Measurements from ENCODE around the gene RALGPS1. TPM values are rescaled to one million over a fixed set of nuclear protein-coding genes. Genes with fewer than 3 reads are reported as not detected.

RALGPS1 gene
- total RNA-seq, 2 donors from 2014 or later, result 9.7 to 17.7 TPM

DNA sequence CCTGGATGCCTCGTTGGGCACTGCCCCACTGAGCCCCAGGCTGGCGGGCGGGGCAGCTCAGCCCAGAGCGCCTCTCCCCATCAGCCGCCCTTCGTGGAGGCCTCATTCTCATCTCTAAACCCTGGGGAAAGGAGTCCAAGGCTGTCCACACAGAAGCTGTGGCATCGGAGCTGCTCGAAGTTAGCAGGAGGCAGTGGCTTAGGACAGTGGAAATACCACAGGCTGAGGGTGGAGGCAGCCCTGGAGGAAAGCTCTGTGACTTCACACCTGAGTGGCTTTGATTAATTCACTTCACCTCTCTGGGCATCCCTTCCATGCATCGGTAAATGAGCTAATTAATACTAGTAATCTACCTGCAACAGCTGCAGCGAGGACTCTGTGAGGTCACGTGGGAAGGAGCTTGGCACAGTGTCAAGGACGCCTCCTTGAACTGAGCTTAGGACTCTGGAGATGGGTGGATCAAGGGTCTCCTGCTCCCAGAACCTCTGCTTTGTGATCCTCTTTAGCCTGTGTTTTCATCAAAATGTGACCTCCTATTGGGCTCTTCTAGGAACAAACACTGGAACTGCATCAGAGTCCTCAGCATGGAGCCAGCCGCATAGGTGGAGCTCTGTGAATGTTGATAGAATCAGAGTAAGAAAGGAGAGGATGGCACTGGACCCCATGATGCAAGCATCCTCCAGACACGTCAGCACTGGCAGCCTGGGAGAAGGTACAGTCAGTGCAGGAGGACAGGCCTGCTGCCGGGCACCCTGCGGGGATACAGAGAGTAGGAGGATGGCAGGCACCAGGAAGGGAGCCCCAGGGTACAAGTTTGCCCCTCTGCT, 208.7 kb downstream of the RALGPS1 start:
- TF ChIP-seq, protein P1, sequence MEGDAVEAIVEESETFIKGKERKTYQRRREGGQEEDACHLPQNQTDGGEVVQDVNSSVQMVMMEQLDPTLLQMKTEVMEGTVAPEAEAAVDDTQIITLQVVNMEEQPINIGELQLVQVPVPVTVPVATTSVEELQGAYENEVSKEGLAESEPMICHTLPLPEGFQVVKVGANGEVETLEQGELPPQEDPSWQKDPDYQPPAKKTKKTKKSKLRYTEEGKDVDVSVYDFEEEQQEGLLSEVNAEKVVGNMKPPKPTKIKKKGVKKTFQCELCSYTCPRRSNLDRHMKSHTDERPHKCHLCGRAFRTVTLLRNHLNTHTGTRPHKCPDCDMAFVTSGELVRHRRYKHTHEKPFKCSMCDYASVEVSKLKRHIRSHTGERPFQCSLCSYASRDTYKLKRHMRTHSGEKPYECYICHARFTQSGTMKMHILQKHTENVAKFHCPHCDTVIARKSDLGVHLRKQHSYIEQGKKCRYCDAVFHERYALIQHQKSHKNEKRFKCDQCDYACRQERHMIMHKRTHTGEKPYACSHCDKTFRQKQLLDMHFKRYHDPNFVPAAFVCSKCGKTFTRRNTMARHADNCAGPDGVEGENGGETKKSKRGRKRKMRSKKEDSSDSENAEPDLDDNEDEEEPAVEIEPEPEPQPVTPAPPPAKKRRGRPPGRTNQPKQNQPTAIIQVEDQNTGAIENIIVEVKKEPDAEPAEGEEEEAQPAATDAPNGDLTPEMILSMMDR (IDR thresholded peaks at IDR 0.05), result no peak
- no peak for DNase-seq (ENCODE audit: low spot score)
- Histone ChIP-seq H3K9me3 (no peaks in the 10 kb centered on the region), H3K36me3 (peaks cover 6% of the 10 kb centered on the region), H3K27me3 (no peaks in the 10 kb centered on the region), H3K4me3 (peak overlapping the region; percentile 60 to 73), H3K27ac (peak overlapping the region; percentile 95 to 96), H3K4me1 (peaks cover 0 to 56% of the 10 kb centered on the region in 2 donors)

DNA sequence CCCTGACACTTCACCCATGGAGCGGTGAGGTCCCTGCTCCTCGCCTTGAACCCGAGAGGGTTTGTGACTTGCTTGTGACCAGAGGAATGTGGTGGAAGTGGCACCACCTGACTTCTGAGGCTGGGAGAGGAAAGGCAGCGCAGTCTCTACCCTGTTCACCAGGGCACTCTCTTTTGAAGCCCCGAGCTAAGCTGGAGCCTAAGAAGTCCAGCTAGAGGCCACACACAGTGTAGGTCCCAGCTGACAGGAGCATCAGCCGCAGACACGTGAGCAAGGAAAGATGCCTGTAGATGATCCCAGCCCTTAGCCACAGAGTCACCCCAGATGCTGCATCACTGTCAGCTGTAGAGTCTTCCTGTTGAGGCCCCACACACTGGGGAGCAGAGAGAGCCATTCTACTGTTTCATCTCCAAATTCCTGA, 209.5 kb downstream of the RALGPS1 start:
- no peak for DNase-seq (ENCODE audit: low spot score)
- H3K36me3 ChIP-seq, result peaks cover 3% of the 10 kb centered on the region
- H3K4me3 ChIP-seq, result no peak overlapping the region
- H3K27me3 ChIP-seq, result no peaks in the 10 kb centered on the region
- no peaks in the 10 kb centered on the region for H3K9me3 ChIP-seq
- H3K4me1 ChIP-seq, result peaks cover 0 to 60% of the 10 kb centered on the region in 2 donors
- H3K27ac ChIP-seq, result peak overlapping the region in 1 of 2 donors; percentile 95
- TF ChIP-seq, protein P1 (IDR thresholded peaks at IDR 0.05), result no peak

DNA sequence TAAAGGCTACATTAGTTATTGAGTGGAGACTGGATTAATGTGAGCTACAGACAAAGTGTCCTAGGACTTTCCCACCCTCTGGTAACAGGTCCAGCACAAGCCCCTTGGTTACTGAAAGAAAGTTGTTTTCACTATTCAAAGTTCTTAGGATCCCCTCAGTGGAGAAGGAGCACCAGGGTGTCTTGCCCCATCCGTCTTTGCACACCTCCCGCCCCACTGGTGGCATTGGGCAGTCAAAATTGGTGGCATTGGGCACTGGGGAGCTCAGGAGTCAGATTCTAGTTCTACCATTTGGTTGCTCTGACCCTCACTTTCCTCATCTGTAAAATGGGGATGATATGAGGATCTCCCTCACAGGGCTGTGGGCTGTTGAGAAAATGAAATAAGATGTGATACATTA, 210.2 kb downstream of the RALGPS1 start:
- DNase-seq (ENCODE audit: low spot score), result no peak
- peaks cover 0 to 60% of the 10 kb centered on the region in 2 donors for H3K4me1 ChIP-seq
- H3K9me3 ChIP-seq, result no peaks in the 10 kb centered on the region
- TF ChIP-seq, protein P1 (IDR thresholded peaks at IDR 0.05), result no peak
- H3K27ac ChIP-seq, result no peak overlapping the region
- no peaks in the 10 kb centered on the region for H3K36me3 ChIP-seq
- no peaks in the 10 kb centered on the region for H3K27me3 ChIP-seq
- H3K4me3 ChIP-seq, result no peak overlapping the region

DNA sequence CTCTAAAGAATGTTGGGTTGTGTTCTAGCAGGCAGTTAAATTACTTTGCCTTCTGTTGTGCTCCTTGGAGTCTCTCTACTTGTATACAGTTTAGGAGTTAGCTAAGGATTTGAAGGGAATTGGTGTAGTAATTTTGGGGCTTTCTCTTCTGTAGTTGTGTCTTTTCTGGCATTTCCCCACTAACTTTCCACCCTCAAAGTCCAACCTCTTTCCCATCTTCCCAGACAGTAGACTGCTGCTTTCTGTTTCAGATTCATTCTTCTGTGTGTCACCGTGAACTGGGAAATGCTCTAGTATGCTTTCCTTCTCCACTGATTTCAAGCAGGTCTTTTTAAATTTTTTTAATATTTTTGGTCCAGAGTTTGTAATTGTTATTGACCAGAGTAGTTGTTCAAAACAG, 212.4 kb downstream of the RALGPS1 start:
- H3K9me3 ChIP-seq, result no peaks in the 10 kb centered on the region
- H3K4me1 ChIP-seq, result peaks cover 0 to 58% of the 10 kb centered on the region in 2 donors
- H3K4me3 ChIP-seq, result no peak overlapping the region
- H3K27me3 ChIP-seq, result no peaks in the 10 kb centered on the region
- H3K27ac ChIP-seq, result no peak overlapping the region
- no peak for DNase-seq (ENCODE audit: low spot score)
- H3K36me3 ChIP-seq, result no peaks in the 10 kb centered on the region
- TF ChIP-seq, protein P1 (IDR thresholded peaks at IDR 0.05), result no peak

DNA sequence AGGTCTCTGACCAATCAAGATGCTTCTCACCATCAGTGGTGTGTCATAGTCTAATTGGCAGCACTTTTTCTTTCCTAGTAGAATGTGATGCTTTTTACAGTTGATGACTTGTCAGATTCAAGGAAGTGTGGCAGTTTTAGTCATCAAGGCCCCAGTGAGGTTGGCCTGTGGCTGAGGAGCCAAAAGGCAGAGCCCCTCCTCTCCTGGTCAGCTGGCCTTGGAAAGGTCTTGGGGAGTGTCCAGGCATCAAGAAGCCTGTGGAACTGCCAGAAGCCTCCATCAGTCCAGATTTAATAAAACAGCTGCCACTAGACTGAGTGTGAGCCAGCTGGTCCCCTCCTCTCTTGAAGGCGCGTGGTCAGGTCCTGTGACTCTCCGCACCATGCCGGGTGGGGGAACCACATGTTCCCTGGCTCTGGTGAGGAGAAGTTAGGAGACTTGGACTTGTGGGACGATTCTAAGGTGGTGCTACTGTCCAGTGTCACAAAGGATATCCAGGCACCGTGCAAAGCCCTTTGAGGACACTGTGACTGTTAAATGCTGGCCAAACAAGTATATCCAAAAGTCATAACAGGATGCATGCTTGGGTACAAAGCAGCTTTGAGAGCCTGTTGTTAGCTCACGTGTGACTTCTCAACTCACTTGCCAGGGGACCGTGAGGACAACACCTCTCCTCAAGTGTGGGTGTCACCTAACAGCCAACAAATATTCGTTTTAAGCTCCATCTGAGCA, 213.9 kb downstream of the RALGPS1 start:
- Histone ChIP-seq H3K4me1 (peaks cover 3 to 57% of the 10 kb centered on the region in 2 donors), H3K27ac (peak overlapping the region; percentile 87 to 95), H3K36me3 (no peaks in the 10 kb centered on the region), H3K4me3 (no peak overlapping the region), H3K9me3 (no peaks in the 10 kb centered on the region), H3K27me3 (no peaks in the 10 kb centered on the region)
- DNase-seq (ENCODE audit: low spot score), result peak; percentile 90
- TF ChIP-seq, protein P1 (IDR thresholded peaks at IDR 0.05), result no peak

Data from right atrium auricular region (tissue), 2 donors.